Measurements from ENCODE around the gene TBC1D5.

- no peak for TF ChIP-seq CTCF (IDR thresholded peaks at IDR 0.05 in 2 of 3, conservative IDR thresholded peaks at IDR 0.05 in 1 of 3; ENCODE audit: borderline replicate concordance in 1 of 3, insufficient read depth in 1 of 3, low read depth in 2 of 3, low read length in 2 of 3)
- TF ChIP-seq EZH2 (IDR thresholded peaks at IDR 0.05) = no peak
- no peak for TF ChIP-seq POLR2AphosphoS5 (IDR thresholded peaks at IDR 0.05; ENCODE audit: low read depth, low read length)
- TF ChIP-seq CEBPB (IDR thresholded peaks at IDR 0.05; ENCODE audit: low read depth) = no peak
- TF ChIP-seq YY1 (IDR thresholded peaks at IDR 0.05; ENCODE audit: extremely low read depth, insufficient replicate concordance, low read depth, low read length) = no peak
Observed at GRCh38 chr3:17577796-17578520, 164.5 kb downstream of the TBC1D5 start.

Data from HCT116 (cell line).